Colonic mucosa (tissue), 4 donors: Measurements from ENCODE around the gene SPATA6. TPM values are rescaled to one million over a fixed set of nuclear protein-coding genes. Genes with fewer than 3 reads are reported as not detected.
"Not testable (repeated sequence)": the region's sequence is repeated elsewhere in the genome, so short reads cannot be mapped to it uniquely, and the experiment has no call there.

Source experiments
- DNase-seq: peaks from one replicate; pipeline ENCODE4 v3.0.0-alpha.2; 2020
- H3K27ac ChIP-seq: fragments of 200-600 bp; one replicate; pipeline ENCODE4 v1.8.0; 2021
- H3K27me3 ChIP-seq: fragments of 200-600 bp; one replicate; pipeline ENCODE4 v1.8.0; 2021
- H3K36me3 ChIP-seq: fragments of 200-600 bp; one replicate; pipeline ENCODE4 v1.8.0; 2021
- H3K4me1 ChIP-seq: fragments of 200-600 bp; one replicate; pipeline ENCODE4 v1.8.0; 2021; ENCODE audit warnings: mild to moderate bottlenecking
- H3K4me3 ChIP-seq: fragments of 200-600 bp; one replicate; pipeline ENCODE4 v1.8.0; 2021
- H3K9ac ChIP-seq, 2 donors: one replicate each; pipeline ENCODE4 v1.7.0; 2013; ENCODE audit warnings: control low read depth in 2 of 2, low read depth in 2 of 2, low read length in 2 of 2
- H3K9me3 ChIP-seq: fragments of 200-600 bp; one replicate; pipeline ENCODE4 v1.8.0; 2021
- CTCF ChIP-seq: fragments of 200-600 bp; IDR thresholded peaks from one replicate; pipeline ENCODE4 v1.8.0; 2022; ENCODE audit warnings: antibody characterized with exemption, mild to moderate bottlenecking
- intact Hi-C: fragments of 100-400 bp; cut with DNase I; formaldehyde crosslinking; loops from one replicate; pipeline ENCODE4 v1.14.1; 2022
- total RNA-seq, 2 donors: library from RNA; stranded (reverse); fragmentation: NEBNext Ultra II Directional in 1 of 2; extraction: Animal tissue kit (Norgen Biotek cat#: 25700) in 1 of 2; gene quantifications; one replicate each; pipeline ENCODE4 v1.2.1, GENCODE V29; 2021
- donor health status: healthy.
- donor health status: DM: no; HTN: no; CAD: no.
- donor health status: DM: no; HTN: no; CAD: no.

SPATA6 gene
- total RNA-seq, 2 donors from 2014 or later, result 9.1 to 9.4 TPM

- H3K9ac ChIP-seq, result no peak overlapping the region
- H3K27ac ChIP-seq, result no peak overlapping the region
- no peaks in the 10 kb centered on the region for H3K9me3 ChIP-seq
- H3K27me3 ChIP-seq, result no peaks in the 10 kb centered on the region
- no peak overlapping the region for H3K4me3 ChIP-seq
- TF ChIP-seq CTCF, result no peak
- intact Hi-C loops, result no loop called here
- H3K4me1 ChIP-seq, result no peaks in the 10 kb centered on the region
- DNase-seq, result no peak
- H3K36me3 ChIP-seq, result no peaks in the 10 kb centered on the region
These were observed 138.7 kb downstream of the SPATA6 start for GRCh38 chr1:48333316-48333715.

- Histone ChIP-seq H3K4me3 (no peak overlapping the region), H3K27me3 (no peaks in the 10 kb centered on the region)
These were observed 139.9 kb downstream of the SPATA6 start for GRCh38 chr1:48332115-48332514.

DNA sequence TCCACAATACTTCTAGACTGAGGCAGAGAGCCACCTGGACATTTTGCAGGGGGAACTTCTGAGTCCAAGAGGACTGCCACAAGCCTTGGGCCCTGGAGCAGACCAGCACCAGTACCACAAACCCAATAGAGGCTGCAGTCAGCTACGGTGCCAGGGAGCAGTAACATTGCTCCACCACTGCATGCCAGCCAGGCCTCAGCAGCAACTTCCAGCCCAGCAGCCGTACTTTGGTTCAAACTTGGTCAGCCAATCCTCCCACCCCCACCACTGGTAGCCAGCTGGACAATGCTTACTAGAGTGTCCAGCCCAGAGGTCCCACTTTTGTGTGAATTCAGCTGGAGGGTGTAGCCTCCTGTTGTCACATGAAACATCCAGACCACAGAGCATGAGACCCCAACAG is 142.1 kb downstream of the SPATA6 start:
- no peak overlapping the region for H3K9ac ChIP-seq
- H3K4me3 ChIP-seq, result no peak overlapping the region
- H3K27me3 ChIP-seq, result no peaks in the 10 kb centered on the region
- intact Hi-C loops, result no loop called here
- TF ChIP-seq CTCF, result no peak
- no peaks in the 10 kb centered on the region for H3K4me1 ChIP-seq
- DNase-seq, result no peak
- H3K9me3 ChIP-seq, result no peaks in the 10 kb centered on the region
- H3K36me3 ChIP-seq, result no peaks in the 10 kb centered on the region
- H3K27ac ChIP-seq, result no peak overlapping the region

More at GRCh38 chr1:48332115-48332514, 139.9 kb downstream of the SPATA6 start:
- Histone ChIP-seq H3K36me3 (no peaks in the 10 kb centered on the region), H3K4me1 (no peaks in the 10 kb centered on the region), H3K9me3 (no peaks in the 10 kb centered on the region), H3K9ac (no peak overlapping the region), H3K27ac (no peak overlapping the region)
- intact Hi-C loops, result no loop called here
- DNase-seq, result no peak
- TF ChIP-seq CTCF, result no peak

DNA sequence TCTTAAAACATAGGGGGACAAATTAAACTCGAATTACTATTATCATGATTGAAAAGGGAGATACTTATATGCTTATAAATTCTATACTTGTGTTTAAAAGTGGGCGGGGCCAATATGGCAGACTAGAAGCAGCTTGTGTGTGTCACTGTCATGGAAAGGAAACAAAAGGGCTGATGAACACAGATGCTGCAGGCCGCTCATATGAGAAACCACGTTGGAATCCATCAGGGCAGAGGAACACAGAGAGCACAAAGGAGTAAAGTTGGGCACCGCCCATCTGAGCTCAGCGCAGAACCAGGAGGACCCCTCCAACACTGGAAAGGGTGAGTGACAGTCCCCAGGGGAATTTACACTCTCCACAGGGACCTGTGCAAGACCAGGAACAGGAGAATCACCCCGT is 142.5 kb downstream of the SPATA6 start:
- H3K27ac ChIP-seq, result no peak overlapping the region
- TF ChIP-seq CTCF, result no peak
- no peaks in the 10 kb centered on the region for H3K27me3 ChIP-seq
- DNase-seq, result no peak
- H3K9ac ChIP-seq, result no peak overlapping the region
- H3K9me3 ChIP-seq, result no peaks in the 10 kb centered on the region
- H3K4me1 ChIP-seq, result no peaks in the 10 kb centered on the region
- no peak overlapping the region for H3K4me3 ChIP-seq
- H3K36me3 ChIP-seq, result no peaks in the 10 kb centered on the region
- intact Hi-C loops, result no loop called here

- H3K4me3 ChIP-seq, H3K4me1 ChIP-seq, intact Hi-C loops, H3K27me3 ChIP-seq, H3K27ac ChIP-seq, H3K36me3 ChIP-seq, H3K9ac ChIP-seq, DNase-seq, H3K9me3 ChIP-seq: not testable (repeated sequence)
These were observed 160.2 kb downstream of the SPATA6 start for GRCh38 chr1:48311829-48312228.

- Histone ChIP-seq H3K27me3 (no peaks in the 10 kb centered on the region), H3K36me3 (no peaks in the 10 kb centered on the region), H3K27ac (no peak overlapping the region), H3K4me1 (no peaks in the 10 kb centered on the region), H3K4me3 (no peak overlapping the region), H3K9ac (no peak overlapping the region), H3K9me3 (no peaks in the 10 kb centered on the region)
- intact Hi-C loops, result no loop called here
- TF ChIP-seq CTCF, result no peak
- no peak for DNase-seq
These were observed 162.4 kb downstream of the SPATA6 start for GRCh38 chr1:48309564-48310082.
